LNCAP (cell line): ENCODE data around the gene SLC27A5.

ENCODE experiments used
- CTCF ChIP-seq: fragments of 450-650 bp; IDR thresholded peaks from 2 replicates; pipeline ENCODE4 v1.5.1; 2017; ENCODE audit warnings: mild to moderate bottlenecking

The SLC27A5 gene

GRCh38 chr19:58552655-58553054, 40.9 kb upstream of the SLC27A5 start:
- no peak for TF ChIP-seq CTCF

DNA sequence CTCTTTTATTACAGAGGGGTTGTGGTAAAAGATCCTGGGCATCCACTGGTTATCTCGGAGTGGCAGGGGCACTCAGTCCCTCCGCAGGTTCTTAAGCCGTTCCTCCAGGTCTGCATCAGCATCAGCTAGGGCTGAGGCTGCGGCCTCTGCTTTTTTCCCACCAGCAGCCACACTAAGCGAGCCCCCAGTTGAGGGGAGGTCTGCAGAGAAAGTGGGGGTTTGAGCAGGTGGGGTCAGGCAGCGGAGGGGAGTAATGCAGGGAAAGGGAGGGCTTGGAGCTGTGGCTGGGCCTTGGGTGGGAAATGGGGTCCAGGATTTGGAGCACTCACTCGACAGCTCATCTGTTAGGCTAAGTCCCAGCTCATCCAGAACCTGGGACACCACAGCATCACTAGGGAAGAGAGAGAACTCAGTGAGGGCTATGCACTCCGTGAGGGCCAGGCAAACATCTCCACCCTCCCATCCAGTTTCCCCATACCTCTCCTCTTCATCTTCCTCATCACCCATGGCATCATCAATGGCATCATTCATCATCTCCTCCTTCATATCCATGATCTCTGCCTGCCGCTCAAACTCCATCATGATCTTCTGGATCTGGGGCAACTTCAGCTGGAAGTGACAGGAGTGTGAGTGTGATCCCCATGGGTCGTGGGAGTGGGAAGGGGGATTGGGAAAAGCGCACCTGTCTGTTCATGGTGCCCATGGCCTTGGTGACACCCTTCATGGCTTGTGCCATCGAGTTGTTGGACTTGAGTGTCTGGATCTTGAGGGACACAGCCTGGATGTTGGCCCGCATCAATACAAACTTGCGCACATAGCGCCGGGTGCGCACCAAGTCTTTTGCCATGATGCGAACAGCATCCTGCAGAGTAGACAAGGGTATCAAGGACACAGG, 40.0 kb upstream of the SLC27A5 start:
- no peak for TF ChIP-seq CTCF

GRCh38 chr19:58551123-58551497, 39.3 kb upstream of the SLC27A5 start:
- TF ChIP-seq CTCF = no peak

GRCh38 chr19:58550362-58551122, 38.8 kb upstream of the SLC27A5 start:
- TF ChIP-seq CTCF = no peak

GRCh38 chr19:58549664-58550361, 38.0 kb upstream of the SLC27A5 start:
- no peak for TF ChIP-seq CTCF

DNA sequence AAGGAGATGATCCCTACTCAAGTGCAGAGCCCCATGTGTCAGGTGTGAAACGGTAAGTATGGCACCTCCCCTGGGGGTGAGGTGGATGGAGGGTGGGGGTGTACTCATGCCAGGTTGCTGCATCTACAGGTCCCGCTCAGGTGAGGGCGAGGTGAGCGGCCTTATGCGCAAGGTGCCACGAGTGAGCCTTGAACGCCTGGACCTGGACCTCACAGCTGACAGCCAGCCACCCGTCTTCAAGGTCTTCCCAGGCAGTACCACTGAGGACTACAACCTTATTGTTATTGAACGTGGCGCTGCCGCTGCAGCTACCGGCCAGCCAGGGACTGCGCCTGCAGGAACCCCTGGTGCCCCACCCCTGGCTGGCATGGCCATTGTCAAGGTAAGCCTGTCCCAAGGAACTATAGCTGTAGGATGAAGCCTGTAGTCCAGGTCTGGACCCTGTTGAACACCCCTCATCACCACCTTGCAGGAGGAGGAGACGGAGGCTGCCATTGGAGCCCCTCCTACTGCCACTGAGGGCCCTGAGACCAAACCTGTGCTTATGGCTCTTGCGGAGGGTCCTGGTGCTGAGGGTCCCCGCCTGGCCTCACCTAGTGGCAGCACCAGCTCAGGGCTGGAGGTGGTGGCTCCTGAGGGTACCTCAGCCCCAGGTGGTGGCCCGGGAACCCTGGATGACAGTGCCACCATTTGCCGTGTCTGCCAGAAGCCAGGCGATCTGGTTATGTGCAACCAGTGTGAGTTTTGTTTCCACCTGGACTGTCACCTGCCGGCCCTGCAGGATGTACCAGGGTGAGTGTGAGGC, 37.3 kb upstream of the SLC27A5 start:
- TF ChIP-seq CTCF = no peak
